GM21529 (cell line): ENCODE measurements around the gene PGAM2.
"Not testable (repeated sequence)": the region's sequence is repeated elsewhere in the genome, so short reads cannot be mapped to it uniquely, and the experiment has no call there.

Source experiments
- ATAC-seq: cut with Tn5 transposase; IDR thresholded peaks from one replicate; pipeline ENCODE4 v1.9.1; 2021; ENCODE audit not compliant: unreplicated experiment

PGAM2 gene

GRCh38 chr7:44052771-44053365, 12.5 kb downstream of the PGAM2 start:
- ATAC-seq, result no peak

GRCh38 chr7:44051611-44052220, 13.7 kb downstream of the PGAM2 start:
- ATAC-seq, result no peak

- no peak for ATAC-seq
These were observed 14.3 kb downstream of the PGAM2 start for GRCh38 chr7:44050915-44051560.

- no peak for ATAC-seq
These were observed 15.0 kb downstream of the PGAM2 start for GRCh38 chr7:44050121-44050914.

- no peak for ATAC-seq
These were observed 17.2 kb downstream of the PGAM2 start for GRCh38 chr7:44048031-44048795.

- peak; percentile 66 for ATAC-seq
These were observed 18.9 kb downstream of the PGAM2 start for GRCh38 chr7:44046321-44047061.

- no peak for ATAC-seq
These were observed 19.9 kb downstream of the PGAM2 start for GRCh38 chr7:44045226-44046014.

GRCh38 chr7:44044315-44045225, 20.8 kb downstream of the PGAM2 start, which contains the start of gene DBNL:
DBNL (plus strand) TSS chr7:44044702; CDS start chr7:44044738, 36 bp downstream.
- ATAC-seq, result peak; percentile 57

- no peak for ATAC-seq
These were observed 21.5 kb downstream of the PGAM2 start for GRCh38 chr7:44043902-44044301.

GRCh38 chr7:44042221-44042620, 23.1 kb downstream of the PGAM2 start:
- ATAC-seq, result no peak

GRCh38 chr7:44040493-44040891, 24.9 kb downstream of the PGAM2 start:
- peak; percentile 38 for ATAC-seq

GRCh38 chr7:44039800-44040492, 25.4 kb downstream of the PGAM2 start:
- ATAC-seq, result peak; percentile 6

GRCh38 chr7:44038961-44039558, 26.3 kb downstream of the PGAM2 start:
- ATAC-seq, result peak; percentile 68

GRCh38 chr7:44038553-44038952, 26.8 kb downstream of the PGAM2 start:
- ATAC-seq, result not testable (repeated sequence)

GRCh38 chr7:44037951-44038350, 27.4 kb downstream of the PGAM2 start:
- not testable (repeated sequence) for ATAC-seq

- ATAC-seq, result not testable (repeated sequence)
These were observed 29.0 kb downstream of the PGAM2 start for GRCh38 chr7:44036364-44036763.
